Gastrocnemius medialis (tissue), 4 donors: Measurements from ENCODE around the gene ABT1.

Source experiments
- POLR2A ChIP-seq, 2 donors: fragments of 450-650 bp; IDR thresholded peaks; one replicate each; pipeline ENCODE4 v1.6.1; 2017; ENCODE audit warnings: antibody characterized with exemption in 2 of 2, mild to moderate bottlenecking in 2 of 2, moderate library complexity in 2 of 2
- TF ChIP-seq, protein P1 (sequence below), 5 experiments: fragments of 450-650 bp in 3 of 5; fragments of 200-600 bp in 2 of 5; sonication (generic) in 2 of 5; IDR thresholded peaks in 4 of 5; conservative IDR thresholded peaks in 1 of 5; 1 replicate in 4 of 5; 2 replicates in 1 of 5; pipeline ENCODE4 v1.5.1; 2016 to 2019; ENCODE audit warnings: antibody characterized with exemption in 5 of 5, mild to moderate bottlenecking in 3 of 5, moderate library complexity in 3 of 5

DNA sequence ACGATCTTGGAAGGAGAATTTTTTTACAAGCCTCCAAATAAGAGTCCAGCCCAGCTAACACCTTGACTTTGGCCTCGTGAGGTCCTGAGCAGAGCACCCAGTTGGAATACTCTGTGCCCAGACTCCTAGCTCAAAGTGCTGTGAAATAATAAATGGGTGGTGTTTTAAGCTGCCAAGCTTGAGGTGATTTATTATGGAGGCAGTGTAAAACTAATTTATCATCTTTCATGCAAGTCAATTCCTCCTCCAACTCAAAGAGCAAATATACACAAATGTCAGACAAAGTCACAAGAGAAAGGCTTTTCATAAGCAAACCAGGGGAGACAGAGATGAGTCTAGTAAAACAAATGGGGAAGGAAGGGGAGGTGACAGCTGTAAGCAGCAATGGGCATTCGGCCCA is 12.7 kb downstream of the ABT1 start:
- TF ChIP-seq, protein P1, sequence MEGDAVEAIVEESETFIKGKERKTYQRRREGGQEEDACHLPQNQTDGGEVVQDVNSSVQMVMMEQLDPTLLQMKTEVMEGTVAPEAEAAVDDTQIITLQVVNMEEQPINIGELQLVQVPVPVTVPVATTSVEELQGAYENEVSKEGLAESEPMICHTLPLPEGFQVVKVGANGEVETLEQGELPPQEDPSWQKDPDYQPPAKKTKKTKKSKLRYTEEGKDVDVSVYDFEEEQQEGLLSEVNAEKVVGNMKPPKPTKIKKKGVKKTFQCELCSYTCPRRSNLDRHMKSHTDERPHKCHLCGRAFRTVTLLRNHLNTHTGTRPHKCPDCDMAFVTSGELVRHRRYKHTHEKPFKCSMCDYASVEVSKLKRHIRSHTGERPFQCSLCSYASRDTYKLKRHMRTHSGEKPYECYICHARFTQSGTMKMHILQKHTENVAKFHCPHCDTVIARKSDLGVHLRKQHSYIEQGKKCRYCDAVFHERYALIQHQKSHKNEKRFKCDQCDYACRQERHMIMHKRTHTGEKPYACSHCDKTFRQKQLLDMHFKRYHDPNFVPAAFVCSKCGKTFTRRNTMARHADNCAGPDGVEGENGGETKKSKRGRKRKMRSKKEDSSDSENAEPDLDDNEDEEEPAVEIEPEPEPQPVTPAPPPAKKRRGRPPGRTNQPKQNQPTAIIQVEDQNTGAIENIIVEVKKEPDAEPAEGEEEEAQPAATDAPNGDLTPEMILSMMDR (IDR thresholded peaks at IDR 0.05 in 4 of 5, conservative IDR thresholded peaks at IDR 0.05 in 1 of 5) = no peak
- no peak for TF ChIP-seq POLR2A (IDR thresholded peaks at IDR 0.05)
